ENCODE measurements around the gene PARD3B.

The PARD3B gene

DNA sequence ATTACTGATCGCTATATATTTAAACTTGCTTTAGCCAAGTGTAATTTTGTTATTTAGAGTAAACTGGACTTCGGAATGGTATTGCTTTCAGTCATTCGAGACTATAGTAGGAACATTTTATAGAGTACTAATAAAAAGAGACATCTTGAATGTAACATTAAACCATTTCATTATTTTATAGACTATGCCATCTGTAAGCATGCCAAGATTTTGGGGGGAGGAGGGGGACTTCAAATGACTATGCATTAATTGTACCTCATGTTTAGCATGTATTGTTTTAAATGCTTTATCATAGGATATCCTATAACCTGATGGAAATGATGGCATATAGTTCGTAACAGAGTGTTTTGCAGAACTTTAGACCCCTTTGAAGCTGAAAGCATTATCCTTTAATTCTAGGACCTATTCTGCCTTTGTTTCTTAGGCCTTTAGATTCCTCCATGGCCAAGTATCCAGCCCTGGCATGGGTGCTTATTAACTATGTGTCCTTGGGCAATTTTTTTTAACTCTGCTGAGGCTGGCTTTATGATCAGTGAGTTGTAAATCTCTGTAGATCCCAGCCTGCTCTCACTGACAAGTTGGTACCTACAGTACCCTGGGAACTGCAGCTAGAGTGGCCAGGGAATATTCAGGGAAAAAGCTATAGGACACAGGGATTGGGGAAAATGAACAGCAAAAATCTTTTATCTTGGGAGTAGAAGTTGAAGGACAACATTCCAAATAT, 93.4 kb downstream of the PARD3B start:
- no peak for ATAC-seq
- H3K27me3 Mint-ChIP-seq, result peaks cover 6% of the 10 kb centered on the region
- H3K4me3 Mint-ChIP-seq, result no peak overlapping the region
- DNase-seq, result no peak
- H3K9me3 Mint-ChIP-seq, result peaks cover 3% of the 10 kb centered on the region
- H3K4me1 Mint-ChIP-seq, result no peaks in the 10 kb centered on the region
- no peak overlapping the region for H3K27ac Mint-ChIP-seq
- no peaks in the 10 kb centered on the region for H3K36me3 Mint-ChIP-seq (ENCODE audit: low read depth)

DNA sequence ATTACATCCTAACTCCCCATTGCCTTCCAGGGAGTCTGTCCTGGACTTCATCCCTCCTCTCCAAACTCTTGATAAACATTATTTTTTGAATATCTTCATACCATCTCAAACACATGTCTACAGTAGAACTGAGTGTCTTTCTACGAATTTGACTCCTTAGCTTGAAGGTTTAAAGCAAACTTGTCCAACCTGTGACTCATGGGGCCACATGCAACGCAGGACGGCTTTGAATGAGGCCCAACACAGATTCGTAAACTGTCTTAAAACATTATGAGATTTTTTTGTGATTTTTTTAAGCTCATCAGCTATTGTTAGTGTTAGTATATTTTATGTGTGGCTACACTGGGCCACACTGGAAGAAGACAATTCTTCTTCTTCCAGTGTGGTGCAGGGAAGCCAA, 98.1 kb downstream of the PARD3B start:
- DNase-seq, result no peak
- Mint-ChIP-seq H3K36me3 (ENCODE audit: low read depth) (no peaks in the 10 kb centered on the region), H3K27me3 (peaks cover 2% of the 10 kb centered on the region), H3K4me3 (no peak overlapping the region), H3K4me1 (no peaks in the 10 kb centered on the region), H3K27ac (no peak overlapping the region), H3K9me3 (peaks cover 3% of the 10 kb centered on the region)
- ATAC-seq, result no peak

DNA sequence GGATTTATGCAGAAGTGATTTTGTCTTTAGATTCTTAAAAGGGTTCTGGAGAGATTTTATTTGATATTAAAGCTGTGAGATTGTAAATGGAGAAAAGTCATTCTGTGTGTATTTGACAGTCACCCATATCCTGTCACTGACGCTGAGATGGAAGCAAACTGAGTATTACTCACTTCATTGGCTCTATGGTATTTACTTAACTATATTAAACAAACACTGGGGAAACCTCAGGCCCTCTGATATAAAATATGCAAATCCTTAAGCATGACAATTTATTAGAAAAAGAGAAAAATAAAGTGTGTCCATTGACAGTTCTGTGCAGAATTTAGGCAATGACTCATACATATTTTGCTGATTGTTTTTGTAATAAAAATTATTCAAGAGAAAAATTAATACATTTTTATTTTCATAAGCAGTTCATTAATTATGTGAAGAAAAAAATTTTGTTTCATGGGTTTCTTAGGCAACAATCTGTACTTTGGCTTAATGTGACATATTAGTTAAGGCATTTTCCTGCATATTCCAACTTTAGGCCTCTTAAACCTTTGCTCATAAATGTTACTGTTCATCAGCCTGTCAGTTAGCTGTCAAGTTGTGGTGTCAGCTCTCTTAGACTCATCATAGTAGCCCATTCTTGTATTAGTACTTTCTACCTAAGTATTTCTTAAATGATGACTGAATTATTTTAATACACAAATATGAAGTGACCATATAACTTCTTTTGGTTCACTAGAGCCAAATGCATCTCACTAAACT, 99.9 kb downstream of the PARD3B start:
- Mint-ChIP-seq H3K27me3 (peaks cover 4% of the 10 kb centered on the region), H3K4me1 (no peaks in the 10 kb centered on the region), H3K9me3 (peaks cover 3% of the 10 kb centered on the region), H3K27ac (no peak overlapping the region), H3K36me3 (ENCODE audit: low read depth) (no peaks in the 10 kb centered on the region), H3K4me3 (no peak overlapping the region)
- ATAC-seq, result no peak
- DNase-seq, result no peak

DNA sequence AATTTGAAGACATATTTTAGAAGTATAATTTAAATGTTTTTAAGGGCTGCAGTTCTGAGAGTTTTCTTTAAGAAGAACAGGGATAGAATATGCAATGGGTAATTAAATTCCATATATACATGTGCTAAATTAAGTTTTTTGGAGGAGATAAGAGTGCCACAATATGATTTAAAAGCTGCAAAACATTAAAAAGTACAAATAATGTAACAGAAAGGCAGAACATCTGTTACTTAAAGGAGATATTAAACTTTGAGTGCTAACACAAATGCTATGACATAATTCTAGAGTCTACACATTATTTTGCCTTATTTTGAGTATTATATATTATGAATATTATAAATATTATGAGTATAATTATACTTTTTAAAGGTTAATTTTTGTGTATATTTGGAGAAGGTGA, 102.4 kb downstream of the PARD3B start:
- peaks cover 4% of the 10 kb centered on the region for H3K27me3 Mint-ChIP-seq
- H3K36me3 Mint-ChIP-seq (ENCODE audit: low read depth), result no peaks in the 10 kb centered on the region
- no peak overlapping the region for H3K4me3 Mint-ChIP-seq
- H3K4me1 Mint-ChIP-seq, result no peaks in the 10 kb centered on the region
- DNase-seq, result no peak
- no peak overlapping the region for H3K27ac Mint-ChIP-seq
- H3K9me3 Mint-ChIP-seq, result peaks cover 9% of the 10 kb centered on the region
- ATAC-seq, result no peak

DNA sequence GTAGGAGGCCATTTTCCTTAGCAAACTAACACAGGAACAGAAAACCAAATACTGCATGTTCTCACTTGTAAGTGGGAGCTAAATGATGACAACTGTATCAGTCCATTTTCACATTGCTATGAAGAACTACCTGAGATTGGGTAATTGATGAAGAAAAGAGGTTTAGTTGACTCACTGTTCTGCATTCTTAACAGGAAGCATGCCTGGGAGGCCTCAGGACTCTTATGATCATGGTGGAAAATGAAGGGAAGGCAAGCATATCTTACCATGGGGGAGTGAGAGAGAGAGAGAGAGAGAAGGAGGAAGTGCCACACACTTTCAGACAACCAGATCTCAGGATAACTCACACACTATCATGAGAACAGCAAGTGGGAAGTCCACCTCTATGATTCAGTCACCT, 105.3 kb downstream of the PARD3B start:
- no peak overlapping the region for H3K27ac Mint-ChIP-seq
- peaks cover 2% of the 10 kb centered on the region for H3K27me3 Mint-ChIP-seq
- no peaks in the 10 kb centered on the region for H3K4me1 Mint-ChIP-seq
- no peaks in the 10 kb centered on the region for H3K36me3 Mint-ChIP-seq (ENCODE audit: low read depth)
- H3K4me3 Mint-ChIP-seq, result no peak overlapping the region
- DNase-seq, result no peak
- no peak for ATAC-seq
- H3K9me3 Mint-ChIP-seq, result peaks cover 6% of the 10 kb centered on the region

DNA sequence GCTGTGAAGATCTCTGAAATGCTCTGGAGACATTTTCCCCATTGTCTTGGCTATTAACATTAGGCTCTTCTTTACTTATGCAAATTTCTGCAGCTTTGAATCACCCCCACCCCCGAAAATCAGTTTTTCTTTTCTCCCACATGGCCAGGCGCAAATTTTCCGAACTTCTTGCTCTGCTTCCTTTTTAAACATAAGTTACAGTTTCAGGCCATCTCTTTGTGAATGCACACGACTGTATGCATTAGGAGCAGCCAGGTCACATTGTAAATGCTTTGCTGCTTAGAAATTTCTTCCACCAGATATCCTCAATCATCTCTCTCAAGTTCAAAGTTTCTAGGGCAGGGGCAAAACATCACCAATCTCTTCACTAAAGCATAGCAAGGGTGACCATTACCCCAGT, 106.8 kb downstream of the PARD3B start:
- no peak for DNase-seq
- H3K27ac Mint-ChIP-seq, result no peak overlapping the region
- peaks cover 6% of the 10 kb centered on the region for H3K9me3 Mint-ChIP-seq

DNA sequence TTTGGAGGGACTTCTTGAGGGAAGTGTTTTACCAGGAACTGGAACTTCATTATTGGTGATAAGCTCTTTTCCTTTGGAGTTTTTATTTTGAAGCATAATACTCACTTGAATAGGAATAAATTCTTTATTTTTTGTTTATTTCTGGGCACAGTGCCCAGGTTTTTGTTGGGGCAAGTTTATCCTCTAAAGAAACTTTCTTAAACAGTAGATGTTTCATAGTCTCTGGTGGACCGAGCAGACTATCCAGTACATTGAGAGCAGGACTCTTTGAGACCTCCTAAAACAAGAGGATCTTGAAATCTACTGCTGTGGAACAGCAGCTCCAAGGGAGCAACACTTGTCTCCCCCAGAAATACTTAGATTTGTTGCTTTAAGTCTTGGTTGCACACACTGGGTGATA, 109.4 kb downstream of the PARD3B start:
- DNase-seq (no peak), ATAC-seq (no peak)
- H3K9me3 Mint-ChIP-seq, result peaks cover 6% of the 10 kb centered on the region
- no peaks in the 10 kb centered on the region for H3K36me3 Mint-ChIP-seq (ENCODE audit: low read depth)
- no peak overlapping the region for H3K27ac Mint-ChIP-seq
- no peak overlapping the region for H3K4me3 Mint-ChIP-seq
- no peaks in the 10 kb centered on the region for H3K4me1 Mint-ChIP-seq
- no peaks in the 10 kb centered on the region for H3K27me3 Mint-ChIP-seq

More for the DNA sequence above, 106.8 kb downstream of the PARD3B start:
- no peaks in the 10 kb centered on the region for H3K4me1 Mint-ChIP-seq
- no peak for ATAC-seq
- H3K4me3 Mint-ChIP-seq, result no peak overlapping the region
- peaks cover 2% of the 10 kb centered on the region for H3K27me3 Mint-ChIP-seq
- no peaks in the 10 kb centered on the region for H3K36me3 Mint-ChIP-seq (ENCODE audit: low read depth)

DNA sequence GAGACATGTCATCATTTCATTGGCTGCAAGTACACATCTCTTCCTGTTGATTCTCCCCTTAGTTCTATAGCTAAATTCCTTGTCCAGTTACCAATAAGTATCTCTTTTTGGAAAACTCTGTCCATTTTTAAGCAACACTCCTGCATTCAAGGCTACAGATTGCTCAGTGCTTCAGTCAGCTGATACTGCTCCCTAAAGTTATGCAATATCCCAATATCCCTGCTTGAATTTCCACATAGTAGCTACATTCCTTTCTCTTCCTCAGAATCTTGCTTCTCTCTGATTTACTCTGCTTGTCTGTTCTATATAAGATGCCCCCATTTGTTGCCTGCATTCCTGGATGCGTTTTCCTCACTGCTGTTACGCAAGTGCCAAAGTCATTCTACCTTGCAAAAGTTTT, 109.8 kb downstream of the PARD3B start:
- DNase-seq, result no peak
- no peak overlapping the region for H3K27ac Mint-ChIP-seq
- ATAC-seq, result no peak
- H3K4me1 Mint-ChIP-seq, result no peaks in the 10 kb centered on the region
- no peaks in the 10 kb centered on the region for H3K27me3 Mint-ChIP-seq
- peaks cover 6% of the 10 kb centered on the region for H3K9me3 Mint-ChIP-seq
- no peaks in the 10 kb centered on the region for H3K36me3 Mint-ChIP-seq (ENCODE audit: low read depth)
- H3K4me3 Mint-ChIP-seq, result no peak overlapping the region

DNA sequence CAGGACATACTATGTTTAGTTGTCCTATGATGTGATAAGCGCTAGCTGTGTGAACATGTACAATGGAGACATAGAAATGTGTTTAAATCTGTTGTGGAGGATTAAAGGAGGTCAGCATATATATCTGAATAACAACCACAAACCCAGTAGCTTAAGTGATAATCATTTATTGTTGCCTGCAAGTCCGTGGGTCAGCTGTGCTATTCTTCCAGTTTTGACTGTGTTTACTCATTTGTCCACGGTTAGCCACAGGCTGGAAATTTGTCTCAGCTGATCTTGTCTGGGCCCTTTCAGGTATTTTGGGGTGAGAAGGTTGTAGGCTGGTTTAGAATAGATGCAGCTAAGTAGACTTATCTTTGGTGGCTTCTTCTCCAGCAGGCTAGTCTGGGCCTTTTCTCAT, 110.4 kb downstream of the PARD3B start:
- H3K27me3 Mint-ChIP-seq, result no peaks in the 10 kb centered on the region
- H3K4me1 Mint-ChIP-seq, result no peaks in the 10 kb centered on the region
- no peak overlapping the region for H3K4me3 Mint-ChIP-seq
- ATAC-seq (no peak), DNase-seq (no peak)
- H3K27ac Mint-ChIP-seq, result no peak overlapping the region
- no peaks in the 10 kb centered on the region for H3K36me3 Mint-ChIP-seq (ENCODE audit: low read depth)
- H3K9me3 Mint-ChIP-seq, result peaks cover 6% of the 10 kb centered on the region

DNA sequence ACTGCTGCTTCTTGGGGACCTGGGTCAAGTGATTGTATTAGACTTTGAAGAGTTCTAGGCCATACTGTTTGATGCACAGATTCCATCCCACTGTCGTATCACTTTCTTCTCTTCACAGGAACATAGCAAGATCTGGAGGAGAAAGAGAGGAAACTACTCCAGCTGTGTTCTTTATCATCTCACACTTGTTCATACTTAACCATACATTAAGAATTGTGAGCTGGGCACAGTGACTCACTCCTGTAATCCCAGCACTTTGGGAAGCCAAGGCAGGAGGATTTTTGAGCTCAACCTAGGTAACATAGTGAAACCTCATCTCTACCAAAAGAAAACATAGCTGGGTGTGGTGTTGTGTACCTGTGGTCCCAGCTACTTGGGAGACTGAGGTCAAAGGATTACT, 111.7 kb downstream of the PARD3B start:
- DNase-seq (no peak), ATAC-seq (no peak)
- H3K9me3 Mint-ChIP-seq, result peaks cover 4% of the 10 kb centered on the region
- H3K27me3 Mint-ChIP-seq, result no peaks in the 10 kb centered on the region
- H3K36me3 Mint-ChIP-seq (ENCODE audit: low read depth), result no peaks in the 10 kb centered on the region
- H3K27ac Mint-ChIP-seq, result no peak overlapping the region
- no peak overlapping the region for H3K4me3 Mint-ChIP-seq
- no peaks in the 10 kb centered on the region for H3K4me1 Mint-ChIP-seq

DNA sequence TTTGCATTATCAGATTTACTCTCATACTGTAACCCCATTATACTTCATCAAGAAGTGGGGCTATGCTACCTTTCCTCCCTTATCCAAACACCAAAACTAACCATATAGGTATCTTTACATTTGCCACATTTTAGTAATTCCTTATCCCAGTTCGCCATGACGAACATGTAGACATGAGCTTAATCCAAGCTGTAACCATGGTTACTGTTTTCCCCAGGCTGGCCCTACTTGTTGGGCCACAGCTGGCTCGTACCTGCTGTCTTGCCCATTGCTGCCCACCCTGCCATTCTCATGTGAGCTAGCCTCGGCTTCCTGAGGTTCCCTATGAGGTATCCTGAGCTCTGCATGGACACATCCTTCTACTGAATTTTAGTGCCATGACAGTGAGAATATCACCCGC, 117.7 kb downstream of the PARD3B start:
- Mint-ChIP-seq H3K4me3 (no peak overlapping the region), H3K4me1 (no peaks in the 10 kb centered on the region), H3K27ac (no peak overlapping the region), H3K9me3 (no peaks in the 10 kb centered on the region), H3K27me3 (no peaks in the 10 kb centered on the region), H3K36me3 (ENCODE audit: low read depth) (no peaks in the 10 kb centered on the region)
- ATAC-seq (no peak), DNase-seq (no peak)

DNA sequence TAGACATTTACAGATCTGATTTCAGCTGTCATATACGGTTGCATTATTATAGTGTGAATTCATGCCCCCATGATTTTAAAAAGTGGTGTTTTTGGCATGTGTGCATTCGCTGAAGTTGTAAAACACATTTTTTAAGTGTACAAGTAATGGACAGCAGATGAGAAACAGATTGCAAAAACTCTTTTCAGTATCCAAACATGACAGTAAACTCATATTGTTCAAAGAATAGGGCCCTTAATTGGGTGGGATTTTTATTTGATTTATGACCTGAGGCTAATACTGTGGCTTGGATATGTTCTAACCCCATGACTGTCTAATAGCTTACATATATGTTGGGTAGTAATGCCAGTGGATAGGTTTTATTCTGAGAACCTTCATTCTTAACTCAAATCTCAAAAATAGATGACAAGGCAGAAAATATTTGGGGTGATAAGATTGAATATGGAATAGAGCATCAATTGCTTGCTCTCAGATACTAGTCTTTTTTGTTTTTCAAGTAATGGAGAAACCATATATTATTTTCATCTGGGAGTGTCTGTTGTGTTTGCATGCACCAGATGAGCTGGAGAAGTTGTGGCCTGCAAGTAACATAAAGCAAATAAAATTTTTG, 118.6 kb downstream of the PARD3B start:
- ATAC-seq (no peak), DNase-seq (no peak)
- no peaks in the 10 kb centered on the region for H3K27me3 Mint-ChIP-seq
- H3K4me1 Mint-ChIP-seq, result no peaks in the 10 kb centered on the region
- no peaks in the 10 kb centered on the region for H3K9me3 Mint-ChIP-seq
- no peaks in the 10 kb centered on the region for H3K36me3 Mint-ChIP-seq (ENCODE audit: low read depth)
- no peak overlapping the region for H3K27ac Mint-ChIP-seq
- H3K4me3 Mint-ChIP-seq, result no peak overlapping the region

DNA sequence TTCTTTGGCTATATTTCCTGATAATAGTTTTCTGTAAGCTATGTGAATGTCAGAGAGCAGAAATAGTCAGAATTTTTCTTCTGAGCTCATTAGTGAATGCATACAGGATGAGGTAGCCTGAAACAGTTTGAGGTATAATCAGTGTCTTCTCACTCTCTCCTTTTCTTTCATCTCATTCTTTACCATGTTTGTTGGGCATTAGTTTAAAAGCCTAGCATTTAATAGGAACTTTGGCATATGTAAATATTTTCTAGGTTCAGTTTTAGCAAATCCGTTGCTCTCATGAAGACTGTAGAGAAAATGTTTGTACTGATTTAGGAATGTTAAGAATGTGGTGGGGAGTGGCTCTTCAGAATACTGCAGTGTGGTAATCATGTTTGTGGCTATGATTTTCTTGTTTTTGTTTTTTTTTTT, 119.4 kb downstream of the PARD3B start:
- Mint-ChIP-seq H3K4me1 (no peaks in the 10 kb centered on the region), H3K36me3 (ENCODE audit: low read depth) (no peaks in the 10 kb centered on the region), H3K9me3 (no peaks in the 10 kb centered on the region), H3K27ac (no peak overlapping the region), H3K4me3 (no peak overlapping the region), H3K27me3 (no peaks in the 10 kb centered on the region)
- DNase-seq, result no peak
- no peak for ATAC-seq

DNA sequence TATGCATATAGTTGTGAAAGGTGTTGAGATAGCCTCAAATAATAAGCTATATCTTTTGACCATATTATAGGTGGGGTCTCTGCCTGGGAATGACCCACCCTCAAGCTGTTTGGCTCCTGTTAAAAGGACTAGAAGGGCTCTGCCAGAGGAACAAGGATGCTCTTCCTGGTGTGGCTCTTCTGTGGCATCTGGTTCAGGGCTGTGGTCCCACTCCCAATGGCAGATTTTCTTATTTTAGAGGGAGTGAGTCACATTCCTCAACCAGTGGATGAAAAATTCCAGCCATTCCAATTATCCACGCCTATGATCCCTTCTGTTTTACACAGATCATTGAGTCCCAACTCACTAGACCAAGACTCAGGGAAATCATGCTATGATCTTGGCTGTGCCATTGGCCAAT, 119.9 kb downstream of the PARD3B start:
- H3K36me3 Mint-ChIP-seq (ENCODE audit: low read depth), result no peaks in the 10 kb centered on the region
- ATAC-seq (no peak), DNase-seq (no peak)
- no peak overlapping the region for H3K27ac Mint-ChIP-seq
- H3K27me3 Mint-ChIP-seq, result no peaks in the 10 kb centered on the region
- H3K4me3 Mint-ChIP-seq, result no peak overlapping the region
- H3K4me1 Mint-ChIP-seq, result no peaks in the 10 kb centered on the region
- no peaks in the 10 kb centered on the region for H3K9me3 Mint-ChIP-seq

DNA sequence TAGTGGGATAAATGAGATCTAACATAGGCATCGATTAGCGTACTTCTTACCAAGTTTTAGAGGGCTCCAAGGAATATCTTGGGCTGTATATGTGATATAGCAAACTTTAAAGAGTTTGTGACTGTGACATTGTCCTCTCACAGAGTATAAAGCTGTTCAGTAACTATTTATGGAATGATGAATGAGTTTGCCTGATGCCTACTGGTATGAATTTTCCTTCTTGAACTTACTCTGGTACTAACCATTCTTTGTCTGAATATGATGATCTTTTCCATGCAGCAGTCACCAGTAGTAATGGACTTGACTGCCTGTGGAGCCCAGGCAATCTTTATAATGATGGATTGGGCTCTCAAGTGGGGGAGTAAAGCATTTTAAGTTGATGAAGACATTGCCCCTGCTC, 120.5 kb downstream of the PARD3B start:
- no peaks in the 10 kb centered on the region for H3K36me3 Mint-ChIP-seq (ENCODE audit: low read depth)
- ATAC-seq (no peak), DNase-seq (no peak)
- no peaks in the 10 kb centered on the region for H3K9me3 Mint-ChIP-seq
- H3K27me3 Mint-ChIP-seq, result no peaks in the 10 kb centered on the region
- no peak overlapping the region for H3K27ac Mint-ChIP-seq
- no peaks in the 10 kb centered on the region for H3K4me1 Mint-ChIP-seq
- no peak overlapping the region for H3K4me3 Mint-ChIP-seq

Measured in activated naive CD8-positive, alpha-beta T cell treated with anti-CD3 and anti-CD28 coated beads, Interleukin-2, amount 50 U/mL, for 24 hours (primary cell).